Keratinocyte (primary cell): ENCODE results near the gene PTPRN2. TPM values are rescaled to one million over a fixed set of nuclear protein-coding genes. Genes with fewer than 3 reads are reported as not detected.

ENCODE experiments used
- DNase-seq: peaks from one replicate; pipeline ENCODE4 v3.0.0-alpha.2; 2011; ENCODE audit warnings: low read depth, missing footprints, low spot score
- FAIRE-seq: peaks from 2 replicates; lab custom pipeline; 2011; peaks lifted over from hg19 to GRCh38; lab: Jason Lieb, UNC
- H2AFZ ChIP-seq: 2 replicates; pipeline ENCODE4 v1.6.0; 2012; ENCODE audit warnings: low read length, control low read depth, inconsistent platforms; ENCODE audit not compliant: control insufficient read depth
- H3K27ac ChIP-seq: 2 replicates; pipeline ENCODE4 v1.5.1; 2011; ENCODE audit warnings: low read length; ENCODE audit not compliant: control insufficient read depth, insufficient read depth
- H3K27me3 ChIP-seq: 3 replicates; pipeline ENCODE4 v1.6.0; 2011; ENCODE audit warnings: low read length; ENCODE audit not compliant: control insufficient read depth, insufficient read depth; ENCODE audit errors: extremely low read depth
- H3K36me3 ChIP-seq, 2 experiments: 2 replicates in 1 of 2; 3 replicates in 1 of 2; pipeline ENCODE4 v1.5.1; 2011; ENCODE audit warnings: low read length in 2 of 2, mild to moderate bottlenecking in 1 of 2; ENCODE audit not compliant: control insufficient read depth in 2 of 2, insufficient read depth in 2 of 2; ENCODE audit errors: extremely low read depth in 1 of 2
- H3K4me1 ChIP-seq: 3 replicates; pipeline ENCODE4 v1.5.1; 2011; ENCODE audit warnings: low read length; ENCODE audit not compliant: control insufficient read depth, insufficient read depth; ENCODE audit errors: extremely low read depth
- H3K4me2 ChIP-seq: 3 replicates; pipeline ENCODE4 v1.6.0; 2011; ENCODE audit warnings: low read depth, low read length; ENCODE audit not compliant: control insufficient read depth, insufficient read depth; ENCODE audit errors: extremely low read depth
- H3K4me3 ChIP-seq, 3 experiments: fragments of 200-600 bp in 1 of 3; sonication (generic) in 1 of 3; 2 replicates in 2 of 3; 3 replicates in 1 of 3; pipeline ENCODE4 v1.5.1; 2011 to 2016; ENCODE audit warnings: low read length in 3 of 3, mild to moderate bottlenecking in 3 of 3, control low read depth in 2 of 3, inconsistent platforms in 1 of 3, low read depth in 1 of 3, mixed read lengths in 1 of 3, mixed run types in 1 of 3, moderate library complexity in 1 of 3; ENCODE audit not compliant: control insufficient read depth in 2 of 3, insufficient read depth in 2 of 3; ENCODE audit errors: extremely low read depth in 1 of 3
- H3K79me2 ChIP-seq: 2 replicates; pipeline ENCODE4 v1.6.0; 2012; ENCODE audit warnings: low read length; ENCODE audit not compliant: control insufficient read depth, insufficient read depth
- H3K9ac ChIP-seq: 3 replicates; pipeline ENCODE4 v1.6.0; 2011; ENCODE audit warnings: low read length; ENCODE audit not compliant: control insufficient read depth, insufficient read depth; ENCODE audit errors: extremely low read depth
- H3K9me1 ChIP-seq: 3 replicates; pipeline ENCODE4 v1.6.0; 2011; ENCODE audit warnings: low read length; ENCODE audit not compliant: control insufficient read depth, insufficient read depth; ENCODE audit errors: extremely low read depth
- H3K9me3 ChIP-seq: 2 replicates; pipeline ENCODE4 v1.5.1; 2012; ENCODE audit warnings: low read depth, low read length; ENCODE audit not compliant: control insufficient read depth
- H4K20me1 ChIP-seq: 3 replicates; pipeline ENCODE4 v1.6.0; 2011; ENCODE audit warnings: low read length; ENCODE audit not compliant: control insufficient read depth, insufficient read depth; ENCODE audit errors: extremely low read depth
- EZH2 ChIP-seq: IDR thresholded peaks from one replicate; pipeline ENCODE4 v1.6.1; 2012; ENCODE audit warnings: inconsistent platforms, mild to moderate bottlenecking, low read length, moderate library complexity
- dilution Hi-C: fragments of 300-500 bp; cut with MboI; formaldehyde crosslinking; loops from one replicate; pipeline ENCODE4 v1.7.0; 2020; ENCODE audit warnings: low sequenced_read_pairs; ENCODE audit not compliant: extremely low pct_ligation_motif_present
- polyA plus RNA-seq, 5 experiments: library from polyadenylated mRNA; depleted of rRNA in 3 of 5; stranded (reverse) in 3 of 5; stranded (forward) in 1 of 5; unstranded in 1 of 5; fragments of >200 nt; gene quantifications; 1 replicate in 1 of 5; 2 replicates in 3 of 5; 3 replicates in 1 of 5; pipeline versions ENCODE4 v1.2.1 to v1.2.3, GENCODE V29; 2011 to 2012; ENCODE audit warnings: missing spikeins in 2 of 5, low read depth in 1 of 5, low replicate concordance in 1 of 5
- TF ChIP-seq, protein P1 (sequence below), 3 experiments: IDR thresholded peaks in 1 of 3; conservative IDR thresholded peaks in 1 of 3; optimal IDR thresholded peaks in 1 of 3; 2 replicates in 2 of 3; 3 replicates in 1 of 3; pipeline versions ENCODE3 to v1.5.1; 2011; ENCODE audit warnings: low read length in 3 of 3, mild to moderate bottlenecking in 3 of 3, moderate library complexity in 2 of 3, control low read depth in 1 of 3, inconsistent platforms in 1 of 3; ENCODE audit not compliant: insufficient read depth in 2 of 3; ENCODE audit errors: extremely low read depth in 1 of 3

Gene PTPRN2
- polyA plus RNA-seq, 1 donor (not counting 4 experiments of a cell fraction or from before 2014, with no cell fraction given) = not detected

DNA sequence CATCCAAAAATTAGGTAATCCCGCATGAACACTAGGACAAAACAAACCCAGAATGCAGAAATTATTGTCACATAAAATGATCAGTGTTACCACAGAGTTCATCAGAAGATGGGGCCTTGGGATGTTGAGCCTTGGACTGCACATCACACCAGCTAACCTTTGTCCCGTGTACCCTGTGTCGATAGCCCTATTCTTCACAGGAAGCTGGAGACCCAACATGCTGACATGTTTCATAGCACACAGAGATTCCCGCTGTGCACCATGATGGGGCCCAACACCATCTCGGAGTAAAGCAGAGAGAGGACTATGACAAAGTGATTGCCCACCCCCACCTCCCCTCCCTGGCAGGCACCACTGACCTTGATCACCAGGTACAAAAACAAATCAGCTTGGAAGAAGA lies 4.5 kb downstream of the PTPRN2 start:
- no peaks in the 10 kb centered on the region for H4K20me1 ChIP-seq
- TF ChIP-seq, protein P1, sequence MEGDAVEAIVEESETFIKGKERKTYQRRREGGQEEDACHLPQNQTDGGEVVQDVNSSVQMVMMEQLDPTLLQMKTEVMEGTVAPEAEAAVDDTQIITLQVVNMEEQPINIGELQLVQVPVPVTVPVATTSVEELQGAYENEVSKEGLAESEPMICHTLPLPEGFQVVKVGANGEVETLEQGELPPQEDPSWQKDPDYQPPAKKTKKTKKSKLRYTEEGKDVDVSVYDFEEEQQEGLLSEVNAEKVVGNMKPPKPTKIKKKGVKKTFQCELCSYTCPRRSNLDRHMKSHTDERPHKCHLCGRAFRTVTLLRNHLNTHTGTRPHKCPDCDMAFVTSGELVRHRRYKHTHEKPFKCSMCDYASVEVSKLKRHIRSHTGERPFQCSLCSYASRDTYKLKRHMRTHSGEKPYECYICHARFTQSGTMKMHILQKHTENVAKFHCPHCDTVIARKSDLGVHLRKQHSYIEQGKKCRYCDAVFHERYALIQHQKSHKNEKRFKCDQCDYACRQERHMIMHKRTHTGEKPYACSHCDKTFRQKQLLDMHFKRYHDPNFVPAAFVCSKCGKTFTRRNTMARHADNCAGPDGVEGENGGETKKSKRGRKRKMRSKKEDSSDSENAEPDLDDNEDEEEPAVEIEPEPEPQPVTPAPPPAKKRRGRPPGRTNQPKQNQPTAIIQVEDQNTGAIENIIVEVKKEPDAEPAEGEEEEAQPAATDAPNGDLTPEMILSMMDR (optimal IDR thresholded peaks at IDR 0.05 in 1 of 3, IDR thresholded peaks at IDR 0.05 in 1 of 3, conservative IDR thresholded peaks at IDR 0.05 in 1 of 3; ENCODE audit: extremely low read depth in 1 of 3, insufficient read depth in 2 of 3, low read length in 3 of 3) = no peak
- TF ChIP-seq EZH2 = no peak
- no peak for DNase-seq
- no peaks in the 10 kb centered on the region for H3K9me3 ChIP-seq
- FAIRE-seq = no peak
- H3K4me2 ChIP-seq = no peak overlapping the region
- no peak overlapping the region for H3K9ac ChIP-seq
- H3K27ac ChIP-seq = no peak overlapping the region
- no peaks in the 10 kb centered on the region for H3K9me1 ChIP-seq
- no peaks in the 10 kb centered on the region for H3K4me1 ChIP-seq
- dilution Hi-C loops = no loop called here
- no peak overlapping the region for H3K4me3 ChIP-seq
- no peak overlapping the region for H2AFZ ChIP-seq
- no peaks in the 10 kb centered on the region for H3K36me3 ChIP-seq
- H3K27me3 ChIP-seq = peaks cover 14% of the 10 kb centered on the region
- no peaks in the 10 kb centered on the region for H3K79me2 ChIP-seq

DNA sequence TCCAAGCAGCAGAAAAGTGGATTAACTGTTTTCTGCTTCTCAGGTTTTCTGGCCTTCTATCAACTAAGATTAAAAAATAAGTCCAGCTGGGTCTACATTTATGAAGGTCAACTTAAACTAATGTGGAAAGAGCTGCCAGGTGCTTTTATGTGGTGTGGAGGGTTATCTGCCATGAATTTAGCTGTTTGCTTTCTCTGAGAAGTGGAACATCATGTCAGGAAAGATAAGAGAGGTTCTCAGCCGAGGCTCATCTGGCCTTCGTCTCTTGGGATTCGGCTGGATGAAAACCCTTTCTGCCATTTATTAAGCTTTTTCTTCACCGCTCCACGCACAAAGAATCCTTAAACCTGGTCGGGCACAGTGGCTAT lies 5.5 kb downstream of the PTPRN2 start:
- Histone ChIP-seq H3K27ac (no peak overlapping the region), H2AFZ (no peak overlapping the region)

More for the DNA sequence above, 5.5 kb downstream of the PTPRN2 start:
- dilution Hi-C loops = no loop called here
- Histone ChIP-seq H3K36me3 (no peaks in the 10 kb centered on the region), H3K4me2 (no peak overlapping the region), H3K9ac (no peak overlapping the region), H4K20me1 (no peaks in the 10 kb centered on the region), H3K79me2 (no peaks in the 10 kb centered on the region), H3K9me1 (no peaks in the 10 kb centered on the region), H3K27me3 (peaks cover 13% of the 10 kb centered on the region), H3K4me3 (no peak overlapping the region), H3K4me1 (no peaks in the 10 kb centered on the region), H3K9me3 (no peaks in the 10 kb centered on the region)
- no peak for TF ChIP-seq EZH2
- TF ChIP-seq, protein P1 (optimal IDR thresholded peaks at IDR 0.05 in 1 of 3, IDR thresholded peaks at IDR 0.05 in 1 of 3, conservative IDR thresholded peaks at IDR 0.05 in 1 of 3; ENCODE audit: extremely low read depth in 1 of 3, insufficient read depth in 2 of 3, low read length in 3 of 3) = no peak
- FAIRE-seq (no peak), DNase-seq (no peak)
